Astrocyte (in vitro differentiated cells and primary cell): Measurements from ENCODE around the gene CERS1.

Experiments used
- CTCF ChIP-seq: IDR thresholded peaks from 2 replicates; pipeline ENCODE4 v1.5.1; 2011; ENCODE audit warnings: low read depth, mild to moderate bottlenecking, inconsistent platforms, low read length, moderate library complexity; ENCODE audit not compliant: insufficient read depth
- EZH2 ChIP-seq: IDR thresholded peaks from 2 replicates; pipeline ENCODE4 v1.6.1; 2012; ENCODE audit warnings: mild to moderate bottlenecking, low read length, inconsistent platforms; ENCODE audit not compliant: insufficient read depth

- TF ChIP-seq EZH2 = no peak
- no peak for TF ChIP-seq CTCF
Observed at GRCh38 chr19:18912933-18913332, 17.0 kb upstream of the CERS1 start.
